Hematopoietic multipotent progenitor cell treated with erythropoietin and hydrocortisone succinate and interleukin-3 and kit ligand, for 6 days (in vitro differentiated cells): ENCODE results near the gene LDB3.
"Not testable (repeated sequence)": the region's sequence is repeated elsewhere in the genome, so short reads cannot be mapped to it uniquely, and the experiment has no call there.

ENCODE experiments used
- DNase-seq: peaks from one replicate; pipeline ENCODE4 v3.0.0-alpha.2; 2015

LDB3 gene

DNA sequence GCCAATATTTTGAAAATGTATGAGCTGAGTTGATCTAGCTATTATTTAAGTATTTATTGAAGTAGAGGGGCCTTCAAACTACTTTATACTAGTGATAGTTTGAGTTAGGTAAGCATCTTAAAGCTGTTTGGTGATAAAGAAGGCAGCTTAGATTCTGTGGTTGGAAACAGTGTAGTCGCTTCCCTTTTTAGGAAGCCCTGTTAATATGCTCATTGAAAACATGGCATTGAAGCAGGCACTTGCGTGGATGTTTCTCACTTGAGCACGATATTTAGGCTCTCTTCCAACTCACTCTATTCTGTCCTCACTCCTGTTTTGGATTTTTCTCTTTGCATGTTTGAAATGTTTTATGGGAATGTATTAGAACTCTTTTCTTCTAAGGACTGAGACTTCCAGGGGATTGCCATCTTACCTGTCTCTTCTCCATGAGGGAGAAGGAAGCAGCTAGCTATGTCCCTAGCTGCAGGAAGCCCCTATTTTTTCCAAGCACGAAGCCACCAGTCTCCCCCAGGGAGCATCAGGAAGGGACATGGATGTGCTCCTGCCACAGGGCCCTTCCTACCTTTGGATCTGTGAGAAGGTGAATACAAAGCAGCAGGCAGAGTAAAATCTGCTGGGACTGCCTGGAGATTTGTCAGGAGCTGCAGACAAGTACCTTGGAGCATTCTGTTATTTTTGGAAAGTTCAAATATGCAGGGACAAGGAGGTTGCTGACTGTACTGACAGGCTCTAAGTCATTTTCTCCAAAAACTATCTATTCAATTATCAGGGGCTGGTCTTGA is 66.1 kb downstream of the LDB3 start:
- peak; percentile 36 for DNase-seq

DNA sequence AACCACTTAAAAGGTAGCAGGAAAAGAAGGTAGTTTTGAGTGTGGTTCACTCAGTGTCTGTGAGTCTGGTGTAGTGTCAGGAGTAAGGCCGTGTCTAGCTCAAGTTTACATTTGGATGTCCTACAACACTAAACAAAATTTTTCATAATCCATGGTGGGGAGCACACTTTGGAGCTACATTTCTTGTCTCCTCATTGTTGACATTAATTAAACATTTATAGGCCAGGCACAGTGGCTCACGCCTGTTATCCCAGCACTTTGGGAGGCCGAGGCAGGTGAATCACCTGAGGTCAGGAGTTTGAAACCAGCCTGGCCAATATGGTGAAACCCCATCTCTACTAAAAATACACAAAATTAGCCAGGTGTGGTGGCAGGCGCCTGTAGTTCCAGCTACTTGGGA is 67.0 kb downstream of the LDB3 start:
- not testable (repeated sequence) for DNase-seq

DNA sequence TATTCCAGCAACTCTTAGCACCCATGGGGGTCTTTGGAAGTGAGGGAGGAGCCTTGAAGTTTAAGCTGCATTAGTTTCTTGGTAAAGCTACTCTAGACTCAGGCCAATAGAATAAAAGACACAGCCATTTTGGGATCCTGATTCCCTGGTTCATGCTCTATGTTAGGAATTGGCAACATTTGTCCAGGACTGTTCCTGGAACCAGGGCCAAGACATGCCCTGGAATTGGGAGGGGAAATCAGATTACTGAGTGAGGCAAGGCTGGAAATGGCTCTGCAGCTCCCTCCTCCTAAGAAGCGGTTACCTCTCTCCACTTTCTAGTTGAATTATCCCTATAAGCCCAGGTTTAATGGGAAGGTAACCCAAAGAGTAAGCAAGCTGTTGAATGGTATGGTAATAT is 73.9 kb downstream of the LDB3 start:
- DNase-seq = no peak

DNA sequence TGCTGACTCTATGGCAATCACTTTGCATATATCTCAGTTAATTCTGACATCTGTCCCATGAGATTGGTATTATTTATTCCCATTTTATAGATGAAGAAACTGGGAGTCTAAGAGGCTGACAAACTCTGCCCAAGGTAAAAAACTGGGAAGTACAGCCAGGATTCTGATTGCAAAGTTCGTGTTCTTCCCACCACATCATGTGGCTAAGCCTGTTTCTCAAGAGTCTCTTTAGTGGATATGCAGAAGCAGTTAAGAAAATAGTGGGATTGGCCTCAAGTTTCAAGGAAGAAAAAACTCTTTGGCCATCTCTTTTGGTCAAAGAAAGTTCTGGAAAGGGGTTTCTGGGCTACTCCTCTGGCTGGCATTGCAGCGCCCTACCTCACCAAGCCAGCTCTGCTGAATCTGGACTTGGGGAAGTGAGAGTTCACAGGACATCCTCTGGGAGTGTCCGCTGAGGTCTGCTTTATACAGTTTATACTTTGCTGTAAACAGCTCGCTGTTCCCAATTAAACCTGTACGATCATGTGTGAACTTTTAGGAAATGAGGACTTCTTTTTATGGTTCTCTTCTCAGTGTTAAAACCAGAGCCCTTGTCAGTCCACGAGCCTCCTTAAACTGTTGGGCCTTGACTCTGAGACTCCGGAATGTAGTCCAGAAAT is 75.9 kb downstream of the LDB3 start:
- DNase-seq = no peak

DNA sequence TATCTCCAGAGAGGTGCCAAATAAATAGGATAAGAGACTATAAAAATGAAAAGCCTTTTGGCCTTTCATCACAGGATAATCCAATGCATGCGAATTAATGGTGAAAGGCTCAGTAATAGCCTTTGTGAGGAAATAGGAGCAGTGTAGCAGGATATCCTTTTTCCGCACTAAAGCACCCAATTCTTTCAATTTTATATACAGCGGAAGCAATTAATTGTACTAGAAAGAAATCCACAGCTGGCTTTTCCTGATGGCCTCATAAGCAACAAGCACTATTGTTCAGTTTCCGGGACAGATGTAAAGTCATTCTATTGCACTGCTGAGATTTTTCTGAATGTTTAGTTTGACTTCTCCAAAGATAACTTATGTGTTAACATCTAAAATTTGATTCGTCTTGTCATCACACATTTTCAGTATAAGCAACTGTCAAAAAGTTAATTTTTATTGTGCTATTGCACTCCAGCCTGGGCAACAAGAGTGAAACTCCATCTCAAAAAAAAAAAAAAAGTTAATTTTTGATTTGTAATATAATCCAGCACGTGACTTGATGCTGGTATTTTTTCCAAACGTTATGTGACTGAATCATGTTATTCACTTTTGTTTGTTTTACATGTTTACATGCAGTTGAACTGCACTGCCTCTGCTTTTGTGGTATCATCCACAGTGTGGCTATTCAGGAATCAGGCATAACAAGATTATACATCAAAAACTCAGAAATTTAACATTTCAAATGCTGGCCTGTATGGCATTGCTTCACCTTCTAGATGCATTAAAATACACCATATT is 79.7 kb downstream of the LDB3 start:
- DNase-seq = no peak

DNA sequence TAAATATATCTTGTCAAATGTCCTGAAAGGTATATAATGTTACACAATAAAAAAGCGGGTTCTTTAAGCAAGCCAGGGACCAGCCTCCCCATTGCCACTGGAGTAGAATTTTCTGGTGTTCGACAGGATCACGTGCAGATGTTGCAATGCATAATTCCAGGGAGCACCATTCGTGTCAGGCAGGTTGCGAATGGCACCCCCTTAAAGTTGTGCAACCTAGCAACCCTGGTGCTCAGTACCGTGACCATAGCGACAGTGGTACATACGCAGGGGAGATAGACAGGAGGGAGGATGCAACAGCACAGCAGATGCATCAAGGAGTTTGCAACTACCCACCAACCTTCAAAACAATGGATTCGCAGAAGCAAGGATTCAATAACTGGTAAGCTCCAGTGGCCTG is 81.5 kb downstream of the LDB3 start:
- DNase-seq = no peak

DNA sequence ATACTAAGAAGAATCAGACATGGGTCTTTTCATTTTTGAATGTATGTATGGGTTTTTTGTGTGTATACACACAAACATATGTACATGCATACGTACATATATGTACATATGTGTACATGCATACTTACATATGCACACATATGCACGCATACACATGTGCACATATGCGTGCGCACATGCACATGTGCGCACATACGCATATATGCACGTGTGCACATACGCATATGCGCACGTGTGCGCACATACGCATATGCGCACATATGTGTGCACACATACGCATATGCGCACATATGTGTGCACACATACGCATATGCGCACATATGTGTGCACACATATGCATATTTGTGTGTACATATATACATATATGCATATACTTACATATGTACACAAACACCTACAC is 83.2 kb downstream of the LDB3 start:
- no peak for DNase-seq

DNA sequence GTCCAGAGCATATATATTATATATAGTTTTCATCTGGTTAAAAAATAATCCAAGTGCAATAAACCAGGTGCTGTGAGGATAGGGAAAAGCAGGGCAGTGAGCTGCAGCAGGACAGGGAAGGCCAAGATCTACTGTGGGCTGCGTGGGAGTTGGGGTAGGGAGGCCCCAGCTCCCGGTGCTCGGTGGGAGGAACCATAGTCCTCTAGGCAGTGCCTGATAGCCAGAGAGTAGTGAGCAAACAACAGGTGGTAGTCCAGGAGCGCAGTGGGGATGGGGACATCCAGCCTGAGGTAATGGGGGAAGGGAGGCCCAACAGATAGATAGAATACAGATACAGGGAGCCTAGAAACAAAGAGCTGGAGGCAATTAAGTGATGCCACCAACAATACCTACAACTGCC is 84.0 kb downstream of the LDB3 start:
- DNase-seq = no peak

DNA sequence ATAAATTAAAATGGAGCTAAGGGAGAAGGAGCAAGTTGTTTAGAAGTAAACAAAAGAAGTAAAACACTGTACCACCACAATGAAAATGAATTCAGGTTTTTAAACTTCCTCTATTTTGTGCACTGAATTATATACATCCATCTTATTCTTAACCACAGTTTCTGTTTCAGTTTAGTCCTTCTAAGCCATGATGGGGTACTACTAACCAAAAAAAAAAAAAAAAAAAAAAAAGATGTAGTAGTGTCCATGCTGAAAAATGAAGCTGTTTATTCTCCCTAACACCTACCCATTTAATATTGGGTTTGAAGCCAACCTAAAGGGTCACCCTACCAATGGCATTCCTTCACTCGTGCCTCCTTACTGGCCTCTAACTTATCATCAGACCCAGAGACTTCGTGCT is 84.7 kb downstream of the LDB3 start:
- no peak for DNase-seq

DNA sequence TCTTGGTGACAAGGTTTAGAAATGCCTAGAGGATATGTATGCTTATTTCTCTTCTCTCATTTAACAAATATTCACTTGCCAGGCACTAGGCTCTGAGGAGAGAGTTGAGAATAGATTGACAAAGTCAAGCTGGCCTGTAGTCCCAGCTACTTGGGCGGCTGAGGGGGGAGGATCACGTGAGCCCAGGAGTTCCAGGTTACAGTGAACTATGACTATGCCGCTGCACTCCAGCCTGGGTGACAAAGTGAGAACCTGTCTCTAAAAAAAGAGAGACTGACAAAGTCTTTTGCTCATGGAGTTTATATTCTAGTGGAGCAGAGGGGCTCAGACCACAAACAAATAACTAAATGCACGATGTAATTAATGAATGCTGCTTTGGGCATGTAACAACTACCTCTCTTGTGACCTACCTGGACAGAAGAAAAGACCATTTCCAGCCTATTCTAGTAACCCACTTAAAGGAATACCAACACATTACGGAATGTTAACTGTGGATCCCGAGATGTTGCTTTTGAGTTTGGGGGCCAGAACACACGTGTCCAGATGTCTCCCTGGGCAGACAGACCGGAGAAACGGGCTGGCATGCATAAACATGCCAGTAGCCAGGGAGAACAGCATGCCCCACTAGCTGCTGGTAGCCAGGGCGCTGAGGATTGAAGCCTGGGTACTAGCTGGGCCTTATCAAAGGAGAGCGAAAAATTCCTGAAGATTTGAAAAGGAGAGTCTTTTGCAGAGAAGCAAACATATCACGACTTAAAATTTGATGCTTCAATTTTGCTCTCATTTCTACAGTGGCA is 85.5 kb downstream of the LDB3 start:
- no peak for DNase-seq

DNA sequence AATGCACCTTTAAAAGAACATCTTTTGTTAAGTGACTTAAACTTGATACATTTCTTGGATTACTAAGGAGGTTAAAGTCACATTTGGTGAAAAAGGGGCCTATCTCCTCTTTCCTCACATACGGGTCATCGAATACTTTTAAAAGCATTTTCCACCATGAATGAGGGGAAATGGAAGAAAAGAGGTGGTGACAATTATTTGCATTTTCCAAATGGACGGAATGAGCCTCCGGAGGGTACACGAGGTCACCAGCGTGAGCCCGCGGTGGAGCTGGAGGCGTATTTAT is 87.1 kb downstream of the LDB3 start:
- DNase-seq = no peak

DNA sequence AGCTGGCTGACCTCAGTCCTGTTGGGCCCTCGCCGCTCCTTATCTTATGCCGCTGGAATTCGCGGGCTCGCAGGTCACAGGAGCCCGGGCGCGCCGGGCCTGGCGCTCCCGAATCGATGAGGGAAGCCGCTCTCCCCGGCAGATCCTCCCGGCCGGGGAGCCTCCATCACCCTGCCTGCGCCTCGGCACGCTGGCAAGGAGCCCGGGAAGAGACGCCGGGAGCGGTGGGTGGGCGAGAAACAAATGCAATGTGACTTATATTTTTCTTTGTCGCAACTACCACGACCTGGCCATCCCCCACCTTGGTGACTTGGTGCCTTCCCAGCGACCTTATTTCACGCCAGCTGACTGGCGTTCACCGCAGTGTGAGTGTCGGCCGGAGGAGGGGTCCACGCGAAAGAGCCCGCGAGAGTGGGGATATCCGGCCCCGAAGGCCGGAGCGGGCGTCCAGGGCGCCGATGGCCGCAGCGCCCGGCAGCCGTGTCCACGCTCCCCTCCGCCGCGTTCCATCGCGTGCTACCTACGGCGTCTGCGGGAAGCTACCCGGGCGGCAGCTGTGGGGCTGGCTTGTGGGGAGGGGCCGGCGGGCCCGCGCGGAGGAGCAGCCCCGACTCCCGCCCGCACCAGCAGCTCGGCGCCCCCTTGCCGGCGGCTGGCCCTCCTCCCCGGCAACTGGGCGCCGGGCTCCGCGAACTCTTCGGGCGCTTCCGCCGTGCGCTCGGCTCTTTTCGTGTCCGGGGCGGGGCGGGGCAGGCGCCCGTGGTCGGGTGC is 87.6 kb downstream of the LDB3 start:
- DNase-seq = peak; percentile 77

DNA sequence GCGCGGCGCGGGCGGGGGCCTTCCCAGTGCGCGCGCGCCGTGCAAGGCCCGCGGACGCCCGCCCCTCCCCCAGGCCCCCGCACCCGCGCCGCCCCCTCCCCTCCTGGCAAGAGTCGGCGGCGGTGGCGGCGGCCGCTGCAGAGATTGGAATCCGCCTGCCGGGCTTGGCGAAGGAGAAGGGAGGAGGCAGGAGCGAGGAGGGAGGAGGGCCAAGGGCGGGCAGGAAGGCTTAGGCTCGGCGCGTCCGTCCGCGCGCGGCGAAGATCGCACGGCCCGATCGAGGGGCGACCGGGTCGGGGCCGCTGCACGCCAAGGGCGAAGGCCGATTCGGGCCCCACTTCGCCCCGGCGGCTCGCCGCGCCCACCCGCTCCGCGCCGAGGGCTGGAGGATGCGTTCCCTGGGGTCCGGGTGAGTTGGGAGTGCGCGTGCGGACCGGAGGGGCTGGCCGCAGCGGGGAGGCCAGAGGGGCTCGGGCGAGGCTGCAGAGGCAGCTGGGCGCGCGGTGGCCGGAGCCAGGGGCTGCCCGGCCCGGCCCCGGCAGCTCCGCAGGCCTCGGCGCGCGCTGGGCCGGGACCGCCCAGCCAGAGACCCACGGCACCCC is 88.3 kb downstream of the LDB3 start, which contains the start of gene BMPR1A:
BMPR1A (plus strand) TSS at position 109 of the 602 bp plus-strand sequence. CDS start 119,400 bp downstream, outside the sequence.
- no peak for DNase-seq

DNA sequence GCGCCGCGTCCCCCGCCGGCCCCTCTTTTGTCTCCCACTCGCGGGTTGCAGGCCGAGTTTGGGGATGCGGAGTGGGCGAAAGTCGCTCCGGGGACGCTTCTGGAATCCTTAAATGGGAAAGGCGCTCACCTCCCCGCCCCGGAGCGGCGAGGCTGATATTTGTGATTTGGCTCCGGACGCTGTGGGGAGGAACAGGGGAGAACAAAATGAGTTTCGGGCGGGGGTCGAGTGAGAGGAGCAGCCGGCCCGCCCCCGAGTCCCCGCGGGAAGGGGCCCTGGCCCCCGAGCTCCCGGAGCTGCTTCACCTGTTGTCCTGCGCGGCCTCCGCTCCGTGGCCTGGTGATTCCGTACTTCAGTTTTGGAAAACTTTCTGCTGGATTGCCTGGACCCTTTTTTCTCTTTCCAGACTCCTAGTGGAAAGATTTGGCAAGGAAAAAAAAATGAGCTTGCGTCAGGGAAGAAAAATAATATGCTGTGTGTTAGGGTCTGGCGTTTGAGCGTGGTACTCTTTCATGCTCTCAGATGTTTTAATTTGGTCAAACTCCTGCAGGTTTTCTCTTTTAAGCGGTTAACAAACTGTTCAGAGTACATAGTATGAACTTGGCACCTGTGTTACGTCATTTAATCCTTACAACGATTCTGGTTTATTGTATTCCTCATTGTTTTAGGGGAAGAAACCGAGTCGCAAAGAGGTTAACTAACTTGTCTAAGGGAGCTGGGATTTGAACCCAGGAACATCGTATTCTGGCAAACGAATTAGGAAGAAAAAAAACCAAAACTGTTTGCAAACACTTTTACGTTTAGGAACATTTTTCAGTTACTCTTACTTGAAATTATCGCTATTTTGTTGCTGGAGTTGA is 89.0 kb downstream of the LDB3 start:
- DNase-seq = no peak

DNA sequence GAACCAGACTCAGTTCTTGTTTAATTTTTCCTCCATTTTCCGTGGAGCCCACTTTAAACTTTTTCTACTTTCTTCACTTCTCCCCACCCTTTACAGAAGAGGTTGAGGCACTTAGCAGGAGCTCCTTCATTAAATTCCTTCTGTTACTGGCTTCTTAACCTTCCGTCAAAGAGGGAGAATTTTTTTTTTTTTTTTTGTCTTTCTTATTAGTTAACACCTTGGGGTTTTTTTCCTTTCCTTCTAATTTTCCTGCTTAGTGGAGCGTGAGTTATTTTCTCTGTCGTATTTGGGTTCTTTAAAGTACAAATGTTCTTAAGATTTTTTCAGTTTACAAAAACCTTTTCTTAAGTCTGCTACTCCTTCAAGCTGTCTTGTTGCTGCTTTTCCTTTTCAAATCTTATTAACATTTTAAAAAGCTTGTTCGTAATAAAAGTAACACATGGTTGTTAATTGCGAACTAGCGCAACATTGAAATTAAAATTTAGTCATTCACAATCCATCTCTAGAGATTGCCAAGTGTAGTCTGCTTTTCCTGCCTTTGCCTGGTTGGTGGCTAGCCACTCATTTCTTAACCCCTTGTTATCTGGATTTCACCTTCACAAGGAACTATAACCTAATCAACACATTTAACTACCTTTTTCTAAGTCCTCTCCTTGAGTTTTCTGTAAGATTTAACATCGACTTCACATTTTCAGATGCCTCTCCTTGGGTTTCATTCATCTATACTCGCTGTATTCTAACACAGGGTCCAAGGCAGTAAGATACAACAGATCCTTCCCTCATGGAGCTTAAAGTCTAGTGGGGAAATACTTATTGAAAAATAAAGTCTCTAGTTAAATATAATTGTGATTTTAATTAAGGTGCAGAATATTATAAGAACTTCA is 90.1 kb downstream of the LDB3 start:
- no peak for DNase-seq

DNA sequence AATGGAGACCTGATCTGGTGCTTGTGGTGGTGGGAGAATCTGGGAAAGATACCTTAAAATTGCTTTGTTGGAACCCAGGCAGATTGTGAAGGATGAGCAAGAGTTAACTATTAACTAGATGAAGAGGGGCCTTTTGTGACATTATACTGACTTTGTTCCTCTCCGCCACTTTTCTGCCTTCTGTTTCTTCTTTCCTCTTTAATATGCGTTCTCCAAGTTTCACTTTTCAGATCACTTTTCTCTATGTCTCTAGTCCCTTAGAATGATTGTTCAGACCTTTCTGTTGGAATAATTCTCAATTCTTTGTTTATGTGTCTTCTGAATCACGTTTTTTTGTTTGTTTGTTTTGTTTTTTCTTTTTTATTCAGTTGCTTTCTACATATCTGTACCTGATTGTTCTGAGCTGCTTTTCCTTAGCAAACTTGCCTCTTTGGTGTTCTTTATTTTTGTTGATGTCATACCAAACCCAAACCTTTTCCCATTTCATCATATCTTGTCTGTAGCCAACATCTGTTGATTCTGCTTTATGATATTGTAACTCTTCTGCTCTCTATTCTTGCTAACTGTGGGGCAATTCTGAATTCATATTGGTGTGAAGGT is 90.9 kb downstream of the LDB3 start:
- no peak for DNase-seq

DNA sequence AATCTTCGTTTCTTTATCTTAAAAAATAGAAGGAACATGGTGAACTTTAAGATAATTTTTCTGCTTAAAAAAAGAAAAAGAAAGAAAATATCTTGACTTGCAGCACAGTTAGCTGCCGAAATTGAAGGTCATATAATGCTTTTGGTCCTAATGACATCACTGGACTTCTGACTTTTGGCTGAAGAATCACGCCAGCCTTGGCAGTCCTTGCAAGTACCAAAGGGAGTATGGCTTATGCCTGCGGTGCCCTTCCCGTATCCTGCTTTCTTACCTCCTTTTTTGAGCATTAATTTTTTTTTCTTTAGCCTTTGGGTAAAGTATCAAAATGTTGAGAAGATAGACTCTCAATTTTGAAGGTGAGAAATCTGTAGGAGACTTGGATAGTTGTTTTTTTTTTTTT is 95.1 kb downstream of the LDB3 start:
- DNase-seq = no peak

DNA sequence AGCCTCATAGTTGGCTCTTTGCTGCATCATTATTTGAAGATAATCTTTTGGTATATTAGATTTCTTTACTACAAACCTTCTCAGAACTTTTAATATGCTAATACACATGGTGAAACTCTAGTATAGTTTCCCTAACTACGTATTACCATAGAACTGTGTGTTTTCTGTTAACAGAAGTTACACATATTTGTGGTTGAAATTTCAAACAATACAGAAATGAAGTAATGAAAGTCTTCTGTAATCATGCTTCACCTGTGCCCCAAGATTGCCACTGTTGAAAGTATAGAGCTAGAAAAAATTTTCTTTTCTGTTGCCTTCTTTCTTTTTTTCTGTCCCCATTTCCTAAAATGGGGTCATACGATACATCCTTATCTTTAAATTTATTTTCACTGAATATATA is 97.2 kb downstream of the LDB3 start:
- DNase-seq = no peak

DNA sequence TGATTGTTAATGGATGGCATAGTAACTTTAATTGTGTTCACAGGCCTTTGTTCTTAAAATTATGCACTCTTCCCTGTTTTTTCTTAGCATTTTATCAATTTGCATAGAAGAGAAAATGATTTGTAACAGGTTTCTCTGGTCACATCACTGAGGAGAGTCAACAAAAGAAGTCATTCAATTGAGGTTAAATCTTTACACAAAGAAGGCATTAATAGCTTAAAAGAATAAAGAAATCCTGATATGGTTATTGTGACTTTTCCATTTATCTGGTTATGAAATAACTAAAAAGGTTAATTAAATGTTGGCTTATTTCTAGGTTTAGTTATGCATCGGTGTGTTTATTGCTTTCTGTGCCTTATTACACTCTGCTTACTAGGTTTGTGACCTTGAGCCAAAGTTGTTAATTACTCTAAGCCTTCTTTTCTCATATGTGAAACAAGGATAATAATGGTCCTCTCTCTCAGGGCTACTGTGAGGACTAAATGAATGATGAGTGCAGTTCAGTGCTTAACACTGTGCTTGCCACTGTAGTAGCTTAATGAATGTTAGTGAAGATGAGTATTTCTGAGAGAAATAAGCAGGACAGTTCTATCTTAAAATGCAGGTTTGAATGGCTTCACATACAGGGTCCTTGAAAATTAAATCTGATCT is 100.2 kb downstream of the LDB3 start:
- DNase-seq = no peak
